NCI-H1105 (cell line): ENCODE results near the gene RANBP10.

Source experiments
- DNase-seq: peaks from one replicate; lab custom pipeline; 2025; lab: John Stamatoyannopoulos, UW

The RANBP10 gene

DNA sequence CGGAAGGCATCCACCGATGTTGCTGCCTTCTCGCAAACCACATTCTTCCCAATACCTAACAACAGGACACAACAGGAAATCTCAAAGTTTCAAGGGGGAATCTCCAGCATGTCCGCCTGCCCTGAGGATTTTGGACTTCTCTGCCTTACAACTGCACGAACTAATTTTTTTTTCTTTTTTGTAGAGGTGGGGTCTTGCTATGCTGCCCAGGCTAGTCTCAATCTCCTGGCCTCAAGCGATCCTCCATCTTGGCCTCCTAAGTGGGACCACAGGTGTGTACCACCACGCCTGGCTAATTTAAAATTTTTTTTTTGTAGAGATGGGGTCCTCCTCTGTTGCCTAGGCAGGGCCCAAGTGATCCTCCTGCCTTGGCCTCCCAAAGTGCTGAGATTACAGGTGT lies 130.4 kb downstream of the RANBP10 start:
- no peak for DNase-seq

DNA sequence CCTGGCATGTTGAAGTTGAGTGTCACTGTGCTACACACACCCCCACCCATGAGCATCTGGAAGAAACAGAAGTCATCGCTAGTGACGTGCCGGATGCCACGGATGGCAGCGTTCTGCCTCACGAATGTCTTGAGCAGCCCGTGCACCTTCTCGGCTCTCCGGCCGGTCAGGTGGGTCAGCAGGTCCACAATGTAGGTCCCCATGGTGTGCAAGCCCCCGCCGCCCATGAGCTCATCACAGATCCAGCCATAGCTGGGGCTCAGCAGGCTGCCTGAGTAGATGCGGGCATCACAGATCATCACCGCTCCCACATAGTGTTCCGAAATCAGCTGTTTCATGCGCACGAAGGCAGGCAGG lies 130.8 kb downstream of the RANBP10 start:
- DNase-seq = no peak

DNA sequence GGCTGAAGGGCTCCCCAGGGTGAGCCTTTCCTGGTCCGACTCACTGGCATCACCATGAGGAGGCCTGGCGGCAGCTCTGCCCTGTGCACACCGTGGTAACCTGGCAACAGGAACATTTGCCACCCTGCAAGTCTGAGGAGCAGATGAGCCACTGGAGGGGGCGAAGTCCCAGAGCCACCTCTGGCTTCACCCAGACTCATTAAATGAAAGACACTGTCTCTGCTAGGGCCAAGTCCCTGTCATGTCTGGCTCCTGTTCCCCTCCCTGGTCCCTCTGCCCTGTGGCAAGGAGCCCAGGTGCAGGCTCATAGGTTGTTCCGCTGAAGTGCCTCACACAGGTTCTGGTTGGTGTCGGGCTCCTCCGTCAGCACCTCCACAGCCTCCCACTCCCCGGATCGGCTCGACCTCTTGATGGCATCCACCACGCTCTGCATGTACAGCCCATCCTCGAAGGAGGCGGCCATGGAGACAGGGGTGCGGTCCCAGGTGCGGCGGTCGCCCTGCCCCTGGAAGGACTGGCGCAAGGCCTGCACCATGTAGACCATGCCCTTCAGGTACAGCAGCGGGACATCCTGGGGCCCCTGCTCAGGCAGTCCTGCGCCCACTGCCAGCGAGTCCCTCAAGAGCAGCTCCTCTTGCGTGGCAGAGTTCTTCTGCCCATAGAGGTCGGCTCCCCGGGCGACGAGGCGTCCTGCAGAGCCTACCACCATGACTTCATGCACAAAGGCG lies 131.3 kb downstream of the RANBP10 start:
- DNase-seq = no peak

- no peak for DNase-seq
These were observed 132.4 kb downstream of the RANBP10 start for GRCh38 chr16:67673712-67674580.
